ENCODE data around the gene CH25H.

Gene CH25H

GRCh38 chr10:89250865-89251408 lies 43.8 kb upstream of the CH25H start:
- TF ChIP-seq FOXP2 (optimal IDR thresholded peaks at IDR 0.05; ENCODE audit: borderline replicate concordance, extremely low read depth, extremely low read length, insufficient read depth) = no peak
- TF ChIP-seq SIN3A (IDR thresholded peaks at IDR 0.05; ENCODE audit: borderline replicate concordance, insufficient read depth, low read length) = no peak
- no peak for TF ChIP-seq POLR2AphosphoS5 (IDR thresholded peaks at IDR 0.05; ENCODE audit: low read depth, low read length)
- TF ChIP-seq, protein P1, sequence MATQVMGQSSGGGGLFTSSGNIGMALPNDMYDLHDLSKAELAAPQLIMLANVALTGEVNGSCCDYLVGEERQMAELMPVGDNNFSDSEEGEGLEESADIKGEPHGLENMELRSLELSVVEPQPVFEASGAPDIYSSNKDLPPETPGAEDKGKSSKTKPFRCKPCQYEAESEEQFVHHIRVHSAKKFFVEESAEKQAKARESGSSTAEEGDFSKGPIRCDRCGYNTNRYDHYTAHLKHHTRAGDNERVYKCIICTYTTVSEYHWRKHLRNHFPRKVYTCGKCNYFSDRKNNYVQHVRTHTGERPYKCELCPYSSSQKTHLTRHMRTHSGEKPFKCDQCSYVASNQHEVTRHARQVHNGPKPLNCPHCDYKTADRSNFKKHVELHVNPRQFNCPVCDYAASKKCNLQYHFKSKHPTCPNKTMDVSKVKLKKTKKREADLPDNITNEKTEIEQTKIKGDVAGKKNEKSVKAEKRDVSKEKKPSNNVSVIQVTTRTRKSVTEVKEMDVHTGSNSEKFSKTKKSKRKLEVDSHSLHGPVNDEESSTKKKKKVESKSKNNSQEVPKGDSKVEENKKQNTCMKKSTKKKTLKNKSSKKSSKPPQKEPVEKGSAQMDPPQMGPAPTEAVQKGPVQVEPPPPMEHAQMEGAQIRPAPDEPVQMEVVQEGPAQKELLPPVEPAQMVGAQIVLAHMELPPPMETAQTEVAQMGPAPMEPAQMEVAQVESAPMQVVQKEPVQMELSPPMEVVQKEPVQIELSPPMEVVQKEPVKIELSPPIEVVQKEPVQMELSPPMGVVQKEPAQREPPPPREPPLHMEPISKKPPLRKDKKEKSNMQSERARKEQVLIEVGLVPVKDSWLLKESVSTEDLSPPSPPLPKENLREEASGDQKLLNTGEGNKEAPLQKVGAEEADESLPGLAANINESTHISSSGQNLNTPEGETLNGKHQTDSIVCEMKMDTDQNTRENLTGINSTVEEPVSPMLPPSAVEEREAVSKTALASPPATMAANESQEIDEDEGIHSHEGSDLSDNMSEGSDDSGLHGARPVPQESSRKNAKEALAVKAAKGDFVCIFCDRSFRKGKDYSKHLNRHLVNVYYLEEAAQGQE (IDR thresholded peaks at IDR 0.05; ENCODE audit: insufficient read depth in 1 of 2, low read depth in 2 of 2, low read length in 2 of 2) = no peak
- TF ChIP-seq TAF1 (IDR thresholded peaks at IDR 0.05; ENCODE audit: borderline replicate concordance, insufficient read depth, low read length) = no peak

DNA sequence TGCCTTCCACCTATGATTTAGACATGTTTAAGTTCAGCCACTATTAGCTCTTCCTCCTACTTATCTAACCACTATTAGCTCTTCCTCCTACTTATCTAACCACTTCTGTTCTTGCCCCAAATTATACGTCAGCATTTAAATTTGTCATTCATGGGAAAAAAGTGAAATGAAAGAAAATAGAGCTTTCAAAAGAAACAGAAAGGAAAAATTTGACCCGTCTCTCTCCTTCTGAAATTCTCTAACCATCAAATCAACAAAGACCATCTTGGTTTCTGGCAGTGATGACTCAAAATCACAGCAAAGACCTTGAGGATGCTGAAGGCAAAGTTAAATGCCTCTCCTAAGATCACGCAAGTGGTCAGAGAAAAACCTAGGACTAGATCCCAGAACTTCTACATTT lies 41.9 kb upstream of the CH25H start:
- TF ChIP-seq TAF1 (IDR thresholded peaks at IDR 0.05; ENCODE audit: borderline replicate concordance, insufficient read depth, low read length) (no peak), POLR2AphosphoS5 (IDR thresholded peaks at IDR 0.05; ENCODE audit: low read depth, low read length) (no peak), FOXP2 (optimal IDR thresholded peaks at IDR 0.05; ENCODE audit: borderline replicate concordance, extremely low read depth, extremely low read length, insufficient read depth) (no peak), SIN3A (IDR thresholded peaks at IDR 0.05; ENCODE audit: borderline replicate concordance, insufficient read depth, low read length) (no peak)
- TF ChIP-seq, protein P1 (IDR thresholded peaks at IDR 0.05; ENCODE audit: insufficient read depth in 1 of 2, low read depth in 2 of 2, low read length in 2 of 2) = no peak

DNA sequence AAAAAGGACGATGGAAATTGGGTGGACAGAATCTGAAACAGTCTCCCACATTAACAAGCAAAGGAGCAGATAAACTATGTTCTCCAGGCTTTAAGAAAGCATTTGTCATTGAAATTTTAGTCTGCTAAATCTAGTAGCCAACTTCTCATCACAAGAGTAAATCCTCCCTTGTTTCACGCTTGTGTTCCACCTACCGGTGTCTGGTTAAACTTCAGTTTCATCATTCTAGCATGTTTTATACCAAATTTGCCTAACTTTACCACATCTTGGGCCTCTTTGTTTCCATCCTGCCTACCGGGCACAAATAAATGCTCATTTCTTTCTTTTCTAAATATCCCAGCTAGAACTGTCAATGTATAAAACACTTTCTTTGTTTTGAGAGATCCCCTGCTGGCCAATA lies 38.7 kb upstream of the CH25H start:
- TF ChIP-seq, protein P1 (IDR thresholded peaks at IDR 0.05; ENCODE audit: insufficient read depth in 1 of 2, low read depth in 2 of 2, low read length in 2 of 2) = no peak
- no peak for TF ChIP-seq FOXP2 (optimal IDR thresholded peaks at IDR 0.05; ENCODE audit: borderline replicate concordance, extremely low read depth, extremely low read length, insufficient read depth)
- TF ChIP-seq POLR2AphosphoS5 (IDR thresholded peaks at IDR 0.05; ENCODE audit: low read depth, low read length) = no peak
- TF ChIP-seq SIN3A (IDR thresholded peaks at IDR 0.05; ENCODE audit: borderline replicate concordance, insufficient read depth, low read length) = no peak
- TF ChIP-seq TAF1 (IDR thresholded peaks at IDR 0.05; ENCODE audit: borderline replicate concordance, insufficient read depth, low read length) = no peak

DNA sequence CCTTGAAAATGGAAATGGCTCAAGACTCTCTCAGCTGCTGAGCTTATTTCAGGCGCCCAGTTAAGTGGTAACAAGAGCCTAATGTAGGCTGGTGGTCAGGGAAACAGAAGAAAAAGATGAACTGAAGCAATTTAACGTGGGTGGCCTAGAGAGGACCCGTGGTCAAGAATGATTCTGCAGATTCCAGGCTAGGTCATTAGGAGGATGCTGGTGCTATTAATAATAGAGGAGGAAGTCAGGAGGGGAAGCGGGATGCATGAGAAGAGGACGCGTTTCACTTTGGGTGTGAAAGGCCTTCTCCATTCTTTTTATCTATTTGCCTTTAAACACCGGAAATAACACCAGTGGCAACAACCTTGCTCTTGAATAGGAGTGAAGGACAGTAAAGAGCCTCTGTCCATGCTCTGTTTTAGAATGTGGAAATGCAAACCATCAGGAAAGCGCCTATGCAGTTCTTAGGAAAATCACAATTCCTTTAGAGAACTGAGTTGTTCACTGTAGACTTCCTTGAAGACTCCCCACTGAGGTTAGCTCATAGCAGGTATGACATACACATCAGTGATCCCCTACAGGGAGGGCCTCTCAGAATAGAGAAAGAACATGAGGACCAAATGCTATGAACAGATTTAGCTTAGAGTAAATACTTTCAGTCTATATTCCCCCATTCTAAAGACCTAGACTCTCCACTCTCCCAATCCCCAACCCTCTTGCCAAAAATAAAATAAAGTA lies 35.9 kb upstream of the CH25H start:
- TF ChIP-seq FOXP2 (optimal IDR thresholded peaks at IDR 0.05; ENCODE audit: borderline replicate concordance, extremely low read depth, extremely low read length, insufficient read depth) = no peak
- no peak for TF ChIP-seq SIN3A (IDR thresholded peaks at IDR 0.05; ENCODE audit: borderline replicate concordance, insufficient read depth, low read length)
- no peak for TF ChIP-seq POLR2AphosphoS5 (IDR thresholded peaks at IDR 0.05; ENCODE audit: low read depth, low read length)
- TF ChIP-seq, protein P1 (IDR thresholded peaks at IDR 0.05; ENCODE audit: insufficient read depth in 1 of 2, low read depth in 2 of 2, low read length in 2 of 2) = no peak
- no peak for TF ChIP-seq TAF1 (IDR thresholded peaks at IDR 0.05; ENCODE audit: borderline replicate concordance, insufficient read depth, low read length)
